ENCODE data around the gene PIGK.
"Not testable (repeated sequence)": the region's sequence is repeated elsewhere in the genome, so short reads cannot be mapped to it uniquely, and the experiment has no call there.

PIGK gene

GRCh38 chr1:77159706-77160105 lies 59.5 kb downstream of the PIGK start:
- H3K4me1 Mint-ChIP-seq, H3K27ac Mint-ChIP-seq, H3K4me3 Mint-ChIP-seq, H3K9me3 Mint-ChIP-seq, H3K27me3 Mint-ChIP-seq: not testable (repeated sequence)
- peaks cover 56% of the 10 kb centered on the region for H3K36me3 Mint-ChIP-seq

GRCh38 chr1:77156214-77156613 lies 63.0 kb downstream of the PIGK start:
- Mint-ChIP-seq H3K4me3 (no peak overlapping the region), H3K27ac (no peak overlapping the region), H3K36me3 (peaks cover 64% of the 10 kb centered on the region), H3K9me3 (peaks cover 10% of the 10 kb centered on the region), H3K27me3 (no peaks in the 10 kb centered on the region), H3K4me1 (peaks cover 19% of the 10 kb centered on the region)

GRCh38 chr1:77146270-77146669 lies 73.0 kb downstream of the PIGK start:
- H3K27me3 Mint-ChIP-seq, result no peaks in the 10 kb centered on the region
- H3K27ac Mint-ChIP-seq, result no peak overlapping the region
- no peak overlapping the region for H3K4me3 Mint-ChIP-seq
- H3K4me1 Mint-ChIP-seq, result peaks cover 33% of the 10 kb centered on the region
- peaks cover 6% of the 10 kb centered on the region for H3K36me3 Mint-ChIP-seq
- H3K9me3 Mint-ChIP-seq, result no peaks in the 10 kb centered on the region

- Mint-ChIP-seq H3K4me3 (no peak overlapping the region), H3K36me3 (peaks cover 2% of the 10 kb centered on the region), H3K27me3 (no peaks in the 10 kb centered on the region), H3K9me3 (no peaks in the 10 kb centered on the region), H3K4me1 (peaks cover 7% of the 10 kb centered on the region), H3K27ac (no peak overlapping the region)
Measured at GRCh38 chr1:77143529-77144121, 75.6 kb downstream of the PIGK start.

GRCh38 chr1:77139389-77139788 lies 79.8 kb downstream of the PIGK start:
- no peaks in the 10 kb centered on the region for H3K27me3 Mint-ChIP-seq

GRCh38 chr1:77134359-77134758 lies 84.9 kb downstream of the PIGK start:
- Mint-ChIP-seq H3K4me3 (no peak overlapping the region), H3K27me3 (no peaks in the 10 kb centered on the region), H3K9me3 (no peaks in the 10 kb centered on the region), H3K27ac (no peak overlapping the region), H3K36me3 (peaks cover 2% of the 10 kb centered on the region), H3K4me1 (no peaks in the 10 kb centered on the region)

More at GRCh38 chr1:77139389-77139788, 79.8 kb downstream of the PIGK start:
- Mint-ChIP-seq H3K9me3 (no peaks in the 10 kb centered on the region), H3K4me3 (no peak overlapping the region), H3K27ac (no peak overlapping the region), H3K36me3 (peaks cover 2% of the 10 kb centered on the region), H3K4me1 (no peaks in the 10 kb centered on the region)

- Mint-ChIP-seq H3K36me3 (peaks cover 2% of the 10 kb centered on the region), H3K27ac (no peak overlapping the region), H3K9me3 (no peaks in the 10 kb centered on the region), H3K27me3 (no peaks in the 10 kb centered on the region), H3K4me1 (no peaks in the 10 kb centered on the region), H3K4me3 (no peak overlapping the region)
Measured at GRCh38 chr1:77133731-77134358, 85.4 kb downstream of the PIGK start.

- peaks cover 8% of the 10 kb centered on the region for H3K36me3 Mint-ChIP-seq
- no peaks in the 10 kb centered on the region for H3K9me3 Mint-ChIP-seq
- H3K27me3 Mint-ChIP-seq, result no peaks in the 10 kb centered on the region
- H3K4me3 Mint-ChIP-seq, result no peak overlapping the region
- H3K27ac Mint-ChIP-seq, result no peak overlapping the region
- peaks cover 5% of the 10 kb centered on the region for H3K4me1 Mint-ChIP-seq
Measured at GRCh38 chr1:77126307-77126706, 92.9 kb downstream of the PIGK start.

- Mint-ChIP-seq H3K27ac (no peak overlapping the region), H3K27me3 (no peaks in the 10 kb centered on the region), H3K4me3 (no peak overlapping the region), H3K36me3 (peaks cover 25% of the 10 kb centered on the region), H3K9me3 (no peaks in the 10 kb centered on the region), H3K4me1 (peaks cover 5% of the 10 kb centered on the region)
Measured at GRCh38 chr1:77121503-77121902, 97.7 kb downstream of the PIGK start.

- no peak overlapping the region for H3K27ac Mint-ChIP-seq
- no peaks in the 10 kb centered on the region for H3K27me3 Mint-ChIP-seq
- no peak overlapping the region for H3K4me3 Mint-ChIP-seq
- H3K36me3 Mint-ChIP-seq, result peaks cover 25% of the 10 kb centered on the region
- no peaks in the 10 kb centered on the region for H3K9me3 Mint-ChIP-seq
- peaks cover 2% of the 10 kb centered on the region for H3K4me1 Mint-ChIP-seq
Measured at GRCh38 chr1:77120950-77121349, 98.3 kb downstream of the PIGK start.

GRCh38 chr1:77118712-77119111 lies 100.5 kb downstream of the PIGK start:
- Mint-ChIP-seq H3K4me1 (no peaks in the 10 kb centered on the region), H3K27me3 (no peaks in the 10 kb centered on the region), H3K27ac (no peak overlapping the region), H3K4me3 (no peak overlapping the region), H3K36me3 (peaks cover 31% of the 10 kb centered on the region), H3K9me3 (no peaks in the 10 kb centered on the region)

GRCh38 chr1:77104672-77105071 lies 114.6 kb downstream of the PIGK start:
- H3K36me3 Mint-ChIP-seq, result peaks cover 20% of the 10 kb centered on the region
- H3K9me3 Mint-ChIP-seq, result no peaks in the 10 kb centered on the region
- H3K27ac Mint-ChIP-seq, result peak overlapping the region; percentile 49
- H3K4me1 Mint-ChIP-seq, result no peaks in the 10 kb centered on the region
- H3K27me3 Mint-ChIP-seq, result no peaks in the 10 kb centered on the region
- H3K4me3 Mint-ChIP-seq, result no peak overlapping the region

GRCh38 chr1:77103486-77103885 lies 115.7 kb downstream of the PIGK start:
- H3K27me3 Mint-ChIP-seq, result no peaks in the 10 kb centered on the region
- H3K36me3 Mint-ChIP-seq, result peaks cover 19% of the 10 kb centered on the region
- no peaks in the 10 kb centered on the region for H3K9me3 Mint-ChIP-seq
- H3K4me3 Mint-ChIP-seq, result no peak overlapping the region
- no peaks in the 10 kb centered on the region for H3K4me1 Mint-ChIP-seq
- no peak overlapping the region for H3K27ac Mint-ChIP-seq

GRCh38 chr1:77100875-77101274 lies 118.4 kb downstream of the PIGK start:
- no peaks in the 10 kb centered on the region for H3K9me3 Mint-ChIP-seq
- peaks cover 33% of the 10 kb centered on the region for H3K36me3 Mint-ChIP-seq
- H3K27ac Mint-ChIP-seq, result no peak overlapping the region
- H3K4me3 Mint-ChIP-seq, result no peak overlapping the region
- H3K27me3 Mint-ChIP-seq, result no peaks in the 10 kb centered on the region
- H3K4me1 Mint-ChIP-seq, result no peaks in the 10 kb centered on the region

GRCh38 chr1:77096496-77097255 lies 122.6 kb downstream of the PIGK start:
- Mint-ChIP-seq H3K4me3 (no peak overlapping the region), H3K27ac (no peak overlapping the region), H3K36me3 (peaks cover 21% of the 10 kb centered on the region), H3K9me3 (no peaks in the 10 kb centered on the region), H3K4me1 (no peaks in the 10 kb centered on the region), H3K27me3 (no peaks in the 10 kb centered on the region)

- Mint-ChIP-seq H3K4me3 (no peak overlapping the region), H3K27me3 (no peaks in the 10 kb centered on the region), H3K9me3 (no peaks in the 10 kb centered on the region), H3K4me1 (no peaks in the 10 kb centered on the region), H3K36me3 (peaks cover 28% of the 10 kb centered on the region), H3K27ac (no peak overlapping the region)
Measured at GRCh38 chr1:77095236-77095635, 124.0 kb downstream of the PIGK start.

Measured in activated naive CD4-positive, alpha-beta T cell treated with anti-CD3 and anti-CD28 coated beads, Interleukin-2, amount 50 U/mL, for 24 hours (primary cell).